HG03520 (cell line): ENCODE data around the gene MYO9A.
"Not testable (repeated sequence)": the region's sequence is repeated elsewhere in the genome, so short reads cannot be mapped to it uniquely, and the experiment has no call there.

Experiments used
- ATAC-seq: cut with Tn5 transposase; IDR thresholded peaks from one replicate; pipeline ENCODE4 v1.9.1; 2021; ENCODE audit warnings: mild to moderate bottlenecking, moderate library complexity; ENCODE audit not compliant: unreplicated experiment

Gene MYO9A

GRCh38 chr15:72053297-72053696, 64.7 kb downstream of the MYO9A start:
- not testable (repeated sequence) for ATAC-seq

- no peak for ATAC-seq
Observed at GRCh38 chr15:72050700-72051099, 67.2 kb downstream of the MYO9A start.

GRCh38 chr15:72047020-72047419, 70.9 kb downstream of the MYO9A start:
- ATAC-seq: no peak

GRCh38 chr15:72044956-72045355, 73.0 kb downstream of the MYO9A start:
- ATAC-seq: no peak

GRCh38 chr15:72042865-72043264, 75.1 kb downstream of the MYO9A start:
- no peak for ATAC-seq

- ATAC-seq: no peak
Observed at GRCh38 chr15:72042054-72042453, 75.9 kb downstream of the MYO9A start.

GRCh38 chr15:72037321-72037720, 80.6 kb downstream of the MYO9A start:
- ATAC-seq: no peak

GRCh38 chr15:72034859-72035650, 82.9 kb downstream of the MYO9A start:
- no peak for ATAC-seq

- ATAC-seq: no peak
Observed at GRCh38 chr15:72034351-72034750, 83.6 kb downstream of the MYO9A start.

GRCh38 chr15:72033711-72034110, 84.2 kb downstream of the MYO9A start:
- ATAC-seq: no peak

- ATAC-seq: no peak
Observed at GRCh38 chr15:72033285-72033684, 84.7 kb downstream of the MYO9A start.

- ATAC-seq: no peak
Observed at GRCh38 chr15:72021604-72022003, 96.3 kb downstream of the MYO9A start.

- ATAC-seq: no peak
Observed at GRCh38 chr15:72020799-72021198, 97.2 kb downstream of the MYO9A start.

GRCh38 chr15:72014555-72014954, 103.4 kb downstream of the MYO9A start:
- ATAC-seq: not testable (repeated sequence)

GRCh38 chr15:72013703-72014102, 104.2 kb downstream of the MYO9A start:
- ATAC-seq: no peak

- no peak for ATAC-seq
Observed at GRCh38 chr15:72011302-72011942, 106.5 kb downstream of the MYO9A start.

- no peak for ATAC-seq
Observed at GRCh38 chr15:72009222-72009621, 108.7 kb downstream of the MYO9A start.

- no peak for ATAC-seq
Observed at GRCh38 chr15:72006382-72006781, 111.6 kb downstream of the MYO9A start.

- ATAC-seq: no peak
Observed at GRCh38 chr15:72005483-72005882, 112.5 kb downstream of the MYO9A start.

- no peak for ATAC-seq
Observed at GRCh38 chr15:71999807-72000206, 118.1 kb downstream of the MYO9A start.

GRCh38 chr15:71998717-71999116, 119.2 kb downstream of the MYO9A start:
- ATAC-seq: not testable (repeated sequence)

GRCh38 chr15:71997691-71998090, 120.3 kb downstream of the MYO9A start:
- ATAC-seq: no peak

- no peak for ATAC-seq
Observed at GRCh38 chr15:71975816-71976150, 142.2 kb downstream of the MYO9A start.
